Measurements from ENCODE around the gene PTDSS2. TPM values are rescaled to one million over a fixed set of nuclear protein-coding genes. Genes with fewer than 3 reads are reported as not detected.

The PTDSS2 gene
- total and polyA plus RNA-seq, 2 donors (not counting 1 experiment from before 2014, with no cell fraction given), result 22.1 to 29.0 TPM

- Histone ChIP-seq H4K20me1 (ENCODE audit: control insufficient read depth, insufficient read depth, low read length, poor library complexity, severe bottlenecking) (peaks cover 18% of the 10 kb centered on the region), H3K9me3 (ENCODE audit: control extremely low read depth in 1 of 3, control insufficient read depth in 2 of 3, insufficient read depth in 1 of 3, low read length in 2 of 3) (peaks cover 0 to 2% (median 0%) of the 10 kb centered on the region in 3 donors), H3K27ac (ENCODE audit: low read length in 2 of 2) (peak overlapping the region in 1 of 2 donors; percentile 100), H3K36me3 (replicated peaks in 1 of 2; ENCODE audit: control extremely low read depth in 1 of 2, control insufficient read depth in 1 of 2, extremely low read depth in 1 of 2, insufficient read depth in 2 of 2, low read length in 1 of 2) (peaks cover 0 to 3% of the 10 kb centered on the region in 2 experiments), H3K9ac (ENCODE audit: low read length) (peak overlapping the region; percentile 100), H2AFZ (ENCODE audit: insufficient read depth, low read depth, low read length, poor library complexity, severe bottlenecking) (peak overlapping the region; percentile 46), H3K79me2 (ENCODE audit: control insufficient read depth, insufficient read depth, low read length) (peaks cover 32% of the 10 kb centered on the region), H3K4me1 (ENCODE audit: control insufficient read depth in 2 of 2, insufficient read depth in 2 of 2, low read length in 2 of 2) (peaks cover 28 to 38% of the 10 kb centered on the region in 2 donors), H3K4me2 (replicated peaks; ENCODE audit: low read depth, low read length, poor library complexity, severe bottlenecking) (peak overlapping the region; percentile 100), H3K4me3 (ENCODE audit: control extremely low read depth in 1 of 5, extremely low read depth in 1 of 5, insufficient read depth in 1 of 5, low read depth in 2 of 5, low read length in 4 of 5) (peak overlapping the region in 4 of 5 experiments; percentile 36 to 100 (median 60)), H3K27me3 (replicated peaks in 1 of 4; ENCODE audit: control extremely low read depth in 1 of 4, control insufficient read depth in 3 of 4, insufficient read depth in 4 of 4, low read length in 3 of 4) (peaks cover 0 to 10% (median 0%) of the 10 kb centered on the region in 4 experiments)
- intact Hi-C loops (cut with micrococcal nuclease), result loop anchor here (1.0 to 2.0 kb wide), 6 partner anchors 10 to 301 kb away; partner anchors contain the start of genes LMNTD2, LRRC56, RASSF7 and RPLP2
- DNase-seq (no peak), ATAC-seq (ENCODE audit: low read depth) (no peak)
- WGBS (ENCODE audit: insufficient coverage), result 41% methylated on average over 41 of the region's 45 CpGs
- ChIA-PET CTCF (no interaction called here), POLR2A (no interaction called here)
- Mint-ChIP-seq H3K27ac (peak overlapping the region; percentile 63), H3K9me3 (ENCODE audit: insufficient read depth) (no peaks in the 10 kb centered on the region), H3K4me1 (peaks cover 35% of the 10 kb centered on the region), H3K27me3 (no peaks in the 10 kb centered on the region), H3K4me3 (peak overlapping the region; percentile 75)
- TF ChIP-seq EZH2 (IDR thresholded peaks at IDR 0.05; ENCODE audit: borderline replicate concordance, insufficient read depth, low read depth, low read length, poor library complexity, severe bottlenecking) (no peak), CTCF (IDR thresholded peaks at IDR 0.05) (no peak)
These were observed 57.8 kb downstream of the PTDSS2 start for GRCh38 chr11:507727-508515.

GRCh38 chr11:508956-509355 is 58.9 kb downstream of the PTDSS2 start:
- intact Hi-C loops (cut with micrococcal nuclease), result no loop called here

More at GRCh38 chr11:508956-509355, 58.9 kb downstream of the PTDSS2 start:
- Mint-ChIP-seq H3K9me3 (ENCODE audit: insufficient read depth) (no peaks in the 10 kb centered on the region), H3K4me1 (peaks cover 27% of the 10 kb centered on the region), H3K27me3 (no peaks in the 10 kb centered on the region), H3K27ac (peak overlapping the region; percentile 26), H3K4me3 (peak overlapping the region; percentile 39)
- Histone ChIP-seq H3K27ac (ENCODE audit: low read length in 2 of 2) (no peak overlapping the region), H4K20me1 (ENCODE audit: control insufficient read depth, insufficient read depth, low read length, poor library complexity, severe bottlenecking) (peaks cover 13% of the 10 kb centered on the region), H3K27me3 (replicated peaks in 1 of 4; ENCODE audit: control extremely low read depth in 1 of 4, control insufficient read depth in 3 of 4, insufficient read depth in 4 of 4, low read length in 3 of 4) (peaks cover 0 to 7% (median 0%) of the 10 kb centered on the region in 4 experiments), H3K79me2 (ENCODE audit: control insufficient read depth, insufficient read depth, low read length) (peaks cover 28% of the 10 kb centered on the region), H3K4me1 (ENCODE audit: control insufficient read depth in 2 of 2, insufficient read depth in 2 of 2, low read length in 2 of 2) (peaks cover 24 to 28% of the 10 kb centered on the region in 2 donors), H3K36me3 (replicated peaks in 1 of 2; ENCODE audit: control extremely low read depth in 1 of 2, control insufficient read depth in 1 of 2, extremely low read depth in 1 of 2, insufficient read depth in 2 of 2, low read length in 1 of 2) (peaks cover 0 to 3% of the 10 kb centered on the region in 2 experiments), H3K4me2 (replicated peaks; ENCODE audit: low read depth, low read length, poor library complexity, severe bottlenecking) (no peak overlapping the region), H3K4me3 (ENCODE audit: control extremely low read depth in 1 of 5, extremely low read depth in 1 of 5, insufficient read depth in 1 of 5, low read depth in 2 of 5, low read length in 4 of 5) (no peak overlapping the region), H3K9ac (ENCODE audit: low read length) (no peak overlapping the region), H2AFZ (ENCODE audit: insufficient read depth, low read depth, low read length, poor library complexity, severe bottlenecking) (no peak overlapping the region), H3K9me3 (ENCODE audit: control extremely low read depth in 1 of 3, control insufficient read depth in 2 of 3, insufficient read depth in 1 of 3, low read length in 2 of 3) (no peaks in the 10 kb centered on the region)
- 96% methylated on average over 4 of the region's 5 CpGs for WGBS (ENCODE audit: insufficient coverage)
- TF ChIP-seq EZH2 (IDR thresholded peaks at IDR 0.05; ENCODE audit: borderline replicate concordance, insufficient read depth, low read depth, low read length, poor library complexity, severe bottlenecking) (no peak), CTCF (IDR thresholded peaks at IDR 0.05) (no peak)
- ATAC-seq (ENCODE audit: low read depth) (no peak), DNase-seq (no peak)
- ChIA-PET CTCF (interaction anchor here (1.0 to 1.5 kb wide), 3 partner anchors 9 to 27 kb away, joined by 3 to 4 read pairs (median 4); partner anchors contain the start of gene HRAS), POLR2A (interaction anchor here (1.7 kb wide), 1 partner anchor 9 kb away, joined by 6 read pairs; no protein-coding TSS in a partner anchor)

Measured in B cell (primary cell).